ENCODE data around the gene ISCU. TPM values are rescaled to one million over a fixed set of nuclear protein-coding genes. Genes with fewer than 3 reads are reported as not detected.

The ISCU gene
- total RNA-seq, 6 experiments from 2014 or later = 36.7 to 81.8 (median 58.4) TPM

GRCh38 chr12:108609537-108610335 is 47.3 kb downstream of the ISCU start:
- Histone ChIP-seq H3K36me3 (no peaks in the 10 kb centered on the region), H3K4me1 (no peaks in the 10 kb centered on the region), H3K27me3 (no peaks in the 10 kb centered on the region), H3K27ac (no peak overlapping the region), H3K4me3 (no peak overlapping the region), H3K9me3 (no peaks in the 10 kb centered on the region)
- ATAC-seq (peak in 2 of 4 donors; percentile 10 to 27), DNase-seq (no peak)
- WGBS (ENCODE audit: insufficient coverage, low coverage, low lambda C conversion rate, missing lambda C conversion rate) = 67% methylated on average over 4 of the region's 21 CpGs
- no peak for TF ChIP-seq POLR2A (IDR thresholded peaks at IDR 0.05)
- intact Hi-C loops (cut with DNase I) = loop anchor here (5.0 kb wide), 2 partner anchors 32 to 42 kb away; no protein-coding TSS in a partner anchor

GRCh38 chr12:108610336-108610815 is 48.0 kb downstream of the ISCU start:
- no peak for TF ChIP-seq POLR2A (IDR thresholded peaks at IDR 0.05)
- no peak for TF ChIP-seq CTCF (IDR thresholded peaks at IDR 0.05)
- Histone ChIP-seq H3K9me3 (no peaks in the 10 kb centered on the region), H3K4me1 (no peaks in the 10 kb centered on the region), H3K27me3 (no peaks in the 10 kb centered on the region), H3K36me3 (no peaks in the 10 kb centered on the region), H3K4me3 (no peak overlapping the region), H3K27ac (no peak overlapping the region)
- intact Hi-C loops (cut with DNase I) = loop anchor here (5.0 kb wide), 2 partner anchors 33 to 43 kb away; no protein-coding TSS in a partner anchor
- DNase-seq (no peak), ATAC-seq (no peak)
- 83% methylated on average over 6 of the region's 8 CpGs for WGBS (ENCODE audit: insufficient coverage, low coverage, low lambda C conversion rate, missing lambda C conversion rate)

- no peak for TF ChIP-seq CTCF (IDR thresholded peaks at IDR 0.05)
- TF ChIP-seq POLR2A (IDR thresholded peaks at IDR 0.05) = no peak
- H3K4me1 ChIP-seq = no peaks in the 10 kb centered on the region
- intact Hi-C loops (cut with DNase I) = loop anchor here (5.0 kb wide), 2 partner anchors 34 to 44 kb away; no protein-coding TSS in a partner anchor
- DNase-seq (no peak), ATAC-seq (no peak)
- H3K27me3 ChIP-seq = no peaks in the 10 kb centered on the region
- H3K27ac ChIP-seq = no peak overlapping the region
- H3K9me3 ChIP-seq = no peaks in the 10 kb centered on the region
- no peaks in the 10 kb centered on the region for H3K36me3 ChIP-seq
- 40% methylated on average over 1 of the region's 15 CpGs for WGBS (ENCODE audit: insufficient coverage, low coverage, low lambda C conversion rate, missing lambda C conversion rate)
- no peak overlapping the region for H3K4me3 ChIP-seq
Measured at GRCh38 chr12:108610856-108611605, 48.6 kb downstream of the ISCU start.

GRCh38 chr12:108611884-108612415 is 49.6 kb downstream of the ISCU start:
- TF ChIP-seq CTCF (IDR thresholded peaks at IDR 0.05) (peak; percentile 9 to 28 (median 21)), POLR2A (IDR thresholded peaks at IDR 0.05) (no peak)
- H3K36me3 ChIP-seq = no peaks in the 10 kb centered on the region
- DNase-seq = no peak
- WGBS (ENCODE audit: insufficient coverage, low coverage, low lambda C conversion rate, missing lambda C conversion rate) = 28% methylated on average over 4 of the region's 5 CpGs
- peak in 2 of 4 donors; percentile 25 to 68 for ATAC-seq
- H3K27ac ChIP-seq = no peak overlapping the region
- H3K9me3 ChIP-seq = no peaks in the 10 kb centered on the region
- intact Hi-C loops (cut with DNase I) = loop anchor here (5.0 kb wide), 2 partner anchors 35 to 45 kb away; no protein-coding TSS in a partner anchor
- no peaks in the 10 kb centered on the region for H3K27me3 ChIP-seq
- H3K4me1 ChIP-seq = no peaks in the 10 kb centered on the region
- H3K4me3 ChIP-seq = no peak overlapping the region
